Trophoblast cell (in vitro differentiated cells and primary cell): ENCODE data around the gene HCRTR2.

Experiments used
- DNase-seq, 2 donors: peaks; one replicate each; pipeline ENCODE4 v3.0.0-alpha.2; 2016
- H2AFZ ChIP-seq: 2 replicates; pipeline ENCODE4 v1.6.1; 2013; ENCODE audit warnings: low read length, moderate library complexity, mild to moderate bottlenecking; ENCODE audit not compliant: insufficient read depth, poor library complexity
- H2AK5ac ChIP-seq: 2 replicates; pipeline ENCODE4 v1.6.1; 2013; ENCODE audit warnings: mild to moderate bottlenecking, low read length
- H2BK120ac ChIP-seq: 2 replicates; pipeline ENCODE4 v1.6.1; 2013; ENCODE audit warnings: low read length, mild to moderate bottlenecking, moderate library complexity; ENCODE audit not compliant: insufficient read depth, poor library complexity
- H2BK12ac ChIP-seq: 2 replicates; pipeline ENCODE4 v1.6.1; 2013; ENCODE audit warnings: mild to moderate bottlenecking, low read length, moderate library complexity
- H2BK5ac ChIP-seq: 2 replicates; pipeline ENCODE4 v1.6.1; 2013; ENCODE audit warnings: low read length, low read depth, moderate library complexity, mild to moderate bottlenecking; ENCODE audit not compliant: poor library complexity
- H3K14ac ChIP-seq: 2 replicates; pipeline ENCODE4 v1.6.1; 2013; ENCODE audit warnings: mild to moderate bottlenecking, low read length
- H3K18ac ChIP-seq: 2 replicates; pipeline ENCODE4 v1.6.1; 2013; ENCODE audit warnings: mild to moderate bottlenecking, low read length
- H3K23ac ChIP-seq: 2 replicates; pipeline ENCODE4 v1.6.1; 2013; ENCODE audit warnings: low read length
- H3K27ac ChIP-seq: 2 replicates; pipeline ENCODE4 v1.5.1; 2013; ENCODE audit warnings: low read depth, mild to moderate bottlenecking, inconsistent platforms, low read length, moderate library complexity
- H3K27me3 ChIP-seq: 2 replicates; pipeline ENCODE4 v1.6.1; 2013; ENCODE audit warnings: inconsistent platforms, mild to moderate bottlenecking, low read length, moderate library complexity; ENCODE audit not compliant: insufficient read depth
- H3K36me3 ChIP-seq, 2 experiments: 1 replicate in 1 of 2; 2 replicates in 1 of 2; pipeline ENCODE4 v1.6.1; 2013; ENCODE audit warnings: low read length in 2 of 2, mild to moderate bottlenecking in 2 of 2, moderate library complexity in 1 of 2; ENCODE audit not compliant: insufficient read depth in 2 of 2, control insufficient read depth in 1 of 2
- H3K4ac ChIP-seq: 2 replicates; pipeline ENCODE4 v1.6.1; 2013; ENCODE audit warnings: low read depth, mild to moderate bottlenecking, low read length, moderate library complexity
- H3K4me1 ChIP-seq, 2 experiments: 1 replicate in 1 of 2; 2 replicates in 1 of 2; pipeline ENCODE4 v1.6.1; 2013; ENCODE audit warnings: low read length in 2 of 2, mild to moderate bottlenecking in 2 of 2, moderate library complexity in 1 of 2; ENCODE audit not compliant: insufficient read depth in 2 of 2, control insufficient read depth in 1 of 2
- H3K4me2 ChIP-seq: 2 replicates; pipeline ENCODE4 v1.6.1; 2013; ENCODE audit warnings: inconsistent platforms, mild to moderate bottlenecking, low read length, moderate library complexity
- H3K4me3 ChIP-seq: 2 replicates; pipeline ENCODE4 v1.5.1; 2013; ENCODE audit warnings: mild to moderate bottlenecking, low read depth, low read length, inconsistent platforms
- H3K79me1 ChIP-seq: one replicate; pipeline ENCODE4 v1.6.1; 2013; ENCODE audit warnings: low read length
- H3K79me2 ChIP-seq: 2 replicates; pipeline ENCODE4 v1.6.1; 2013; ENCODE audit warnings: low read length, mild to moderate bottlenecking; ENCODE audit not compliant: control insufficient read depth, insufficient read depth, poor library complexity
- H3K9ac ChIP-seq: 2 replicates; pipeline ENCODE4 v1.6.1; 2013; ENCODE audit warnings: mild to moderate bottlenecking, low read length
- H3K9me3 ChIP-seq: 2 replicates; pipeline ENCODE4 v1.6.1; 2013; ENCODE audit warnings: low read depth, mild to moderate bottlenecking, control low read depth, inconsistent platforms, low read length; ENCODE audit not compliant: insufficient read depth
- H4K12ac ChIP-seq: 2 replicates; pipeline ENCODE4 v1.6.1; 2013; ENCODE audit warnings: low read depth, mild to moderate bottlenecking, low read length, moderate library complexity
- H4K8ac ChIP-seq: 2 replicates; pipeline ENCODE4 v1.6.1; 2013; ENCODE audit warnings: low read depth, mild to moderate bottlenecking, low read length, moderate library complexity
- H4K91ac ChIP-seq: one replicate; pipeline ENCODE4 v1.6.1; 2013; ENCODE audit warnings: low read depth, mild to moderate bottlenecking, low read length, moderate library complexity
- WGBS: extraction: QIAGEN DNeasy Blood & Tissue Kit; methylation state at CpG from one replicate; pipeline ENCODE4 v1.1.7; 2013; ENCODE audit warnings: missing lambda C conversion rate; ENCODE audit not compliant: insufficient read length, insufficient coverage; ENCODE audit errors: extremely low coverage; 5-methylcytosine and 5-hydroxymethylcytosine counted together

The HCRTR2 gene

GRCh38 chr6:55199239-55199638 lies 24.9 kb downstream of the HCRTR2 start:
- H3K27ac ChIP-seq: no peak overlapping the region
- DNase-seq: no peak

GRCh38 chr6:55208478-55209458 lies 34.5 kb downstream of the HCRTR2 start:
- H3K4me1 ChIP-seq: no peaks in the 10 kb centered on the region
- H4K8ac ChIP-seq: no peak overlapping the region
- H2BK120ac ChIP-seq: no peak overlapping the region
- no peak overlapping the region for H2AFZ ChIP-seq
- H2BK12ac ChIP-seq: no peak overlapping the region
- no peak overlapping the region for H3K4me2 ChIP-seq
- H3K9ac ChIP-seq: no peak overlapping the region
- H3K9me3 ChIP-seq: no peaks in the 10 kb centered on the region
- no peak overlapping the region for H3K14ac ChIP-seq
- H4K91ac ChIP-seq: no peak overlapping the region
- H3K4me3 ChIP-seq: no peak overlapping the region
- no peak overlapping the region for H2AK5ac ChIP-seq
- no peak overlapping the region for H3K18ac ChIP-seq
- no peak overlapping the region for H4K12ac ChIP-seq
- no peak for DNase-seq
- H3K27ac ChIP-seq: no peak overlapping the region
- no peaks in the 10 kb centered on the region for H3K79me1 ChIP-seq
- no peaks in the 10 kb centered on the region for H3K36me3 ChIP-seq
- no peak overlapping the region for H3K23ac ChIP-seq
- no peak overlapping the region for H2BK5ac ChIP-seq
- no CpG with 5 or more reads among the region's 3 CpGs for WGBS
- H3K27me3 ChIP-seq: no peaks in the 10 kb centered on the region
- H3K4ac ChIP-seq: no peak overlapping the region
- no peaks in the 10 kb centered on the region for H3K79me2 ChIP-seq

More at GRCh38 chr6:55199239-55199638, 24.9 kb downstream of the HCRTR2 start:
- Histone ChIP-seq H3K4me3 (no peak overlapping the region), H3K9me3 (no peaks in the 10 kb centered on the region), H4K91ac (no peak overlapping the region), H3K36me3 (no peaks in the 10 kb centered on the region), H2BK120ac (no peak overlapping the region), H4K12ac (no peak overlapping the region), H2BK5ac (no peak overlapping the region), H3K23ac (no peak overlapping the region), H3K79me2 (no peaks in the 10 kb centered on the region), H3K4me1 (no peaks in the 10 kb centered on the region), H2AFZ (no peak overlapping the region), H2BK12ac (no peak overlapping the region), H3K4ac (no peak overlapping the region), H3K27me3 (no peaks in the 10 kb centered on the region), H3K9ac (no peak overlapping the region), H3K79me1 (no peaks in the 10 kb centered on the region), H3K18ac (no peak overlapping the region), H3K4me2 (no peak overlapping the region), H3K14ac (no peak overlapping the region), H2AK5ac (no peak overlapping the region), H4K8ac (no peak overlapping the region)

DNA sequence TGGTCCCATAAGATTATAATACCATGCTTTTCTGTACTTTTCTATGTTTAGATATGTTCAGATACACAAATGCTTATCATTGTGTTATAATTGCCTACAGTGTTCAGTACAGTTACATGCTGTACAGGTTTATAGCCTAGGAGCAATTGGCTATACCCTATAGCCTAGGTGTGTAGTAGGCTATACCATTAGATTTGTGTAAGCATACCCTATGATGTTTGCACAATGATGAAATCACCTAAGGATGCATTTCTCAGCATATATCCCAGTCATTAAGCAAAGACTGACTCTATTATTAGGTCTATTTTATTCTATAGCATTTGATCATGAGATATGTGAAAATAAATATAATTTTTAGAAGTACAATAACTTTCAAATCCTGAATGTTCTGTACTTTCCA lies 36.6 kb downstream of the HCRTR2 start:
- Histone ChIP-seq H2BK12ac (no peak overlapping the region), H3K4ac (no peak overlapping the region), H3K14ac (no peak overlapping the region), H4K8ac (no peak overlapping the region), H3K9me3 (no peaks in the 10 kb centered on the region), H3K4me2 (no peak overlapping the region), H3K9ac (no peak overlapping the region), H3K79me2 (no peaks in the 10 kb centered on the region), H4K12ac (no peak overlapping the region), H3K4me3 (no peak overlapping the region), H2BK120ac (no peak overlapping the region), H4K91ac (no peak overlapping the region), H3K27me3 (no peaks in the 10 kb centered on the region), H3K27ac (no peak overlapping the region), H3K4me1 (no peaks in the 10 kb centered on the region), H3K36me3 (no peaks in the 10 kb centered on the region), H3K18ac (no peak overlapping the region), H2AFZ (no peak overlapping the region), H2AK5ac (no peak overlapping the region), H2BK5ac (no peak overlapping the region), H3K79me1 (no peaks in the 10 kb centered on the region), H3K23ac (no peak overlapping the region)
- no peak for DNase-seq

DNA sequence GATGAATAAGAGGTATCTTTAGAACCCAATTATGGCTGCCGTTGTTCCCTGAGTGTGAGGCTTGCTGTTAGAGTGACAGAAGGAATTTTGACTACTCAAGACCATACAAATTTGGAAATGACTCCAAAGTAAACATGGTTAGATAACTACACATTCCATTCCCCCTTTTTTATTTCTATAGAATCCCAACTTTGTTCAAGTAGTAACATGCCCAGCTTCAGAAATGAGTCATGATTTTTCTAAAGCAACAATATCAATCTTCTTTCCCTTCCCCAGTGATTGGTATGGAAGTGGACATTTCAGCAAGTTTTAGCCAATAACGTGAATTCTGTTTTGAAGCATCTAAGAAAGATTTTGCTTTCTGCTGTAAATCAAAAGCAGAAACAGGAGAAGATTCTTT lies 37.8 kb downstream of the HCRTR2 start:
- Histone ChIP-seq H3K27me3 (no peaks in the 10 kb centered on the region), H3K4ac (no peak overlapping the region), H3K4me1 (no peaks in the 10 kb centered on the region), H2AK5ac (no peak overlapping the region), H3K79me2 (no peaks in the 10 kb centered on the region), H3K36me3 (no peaks in the 10 kb centered on the region), H3K4me3 (no peak overlapping the region), H3K9me3 (no peaks in the 10 kb centered on the region), H3K23ac (no peak overlapping the region), H2BK5ac (no peak overlapping the region), H2BK120ac (no peak overlapping the region), H3K79me1 (no peaks in the 10 kb centered on the region), H4K91ac (no peak overlapping the region), H3K18ac (no peak overlapping the region), H3K9ac (no peak overlapping the region), H2BK12ac (no peak overlapping the region), H3K27ac (no peak overlapping the region), H3K4me2 (no peak overlapping the region), H2AFZ (no peak overlapping the region), H4K8ac (no peak overlapping the region), H3K14ac (no peak overlapping the region), H4K12ac (no peak overlapping the region)
- DNase-seq: no peak
- WGBS: no CpG with 5 or more reads among the region's 2 CpGs
